HG02885 (cell line): ENCODE measurements around the gene MYO1D.

ENCODE experiments used
- ATAC-seq: cut with Tn5 transposase; IDR thresholded peaks from one replicate; pipeline ENCODE4 v1.9.1; 2021; ENCODE audit warnings: mild to moderate bottlenecking; ENCODE audit not compliant: unreplicated experiment, poor library complexity

The MYO1D gene

DNA sequence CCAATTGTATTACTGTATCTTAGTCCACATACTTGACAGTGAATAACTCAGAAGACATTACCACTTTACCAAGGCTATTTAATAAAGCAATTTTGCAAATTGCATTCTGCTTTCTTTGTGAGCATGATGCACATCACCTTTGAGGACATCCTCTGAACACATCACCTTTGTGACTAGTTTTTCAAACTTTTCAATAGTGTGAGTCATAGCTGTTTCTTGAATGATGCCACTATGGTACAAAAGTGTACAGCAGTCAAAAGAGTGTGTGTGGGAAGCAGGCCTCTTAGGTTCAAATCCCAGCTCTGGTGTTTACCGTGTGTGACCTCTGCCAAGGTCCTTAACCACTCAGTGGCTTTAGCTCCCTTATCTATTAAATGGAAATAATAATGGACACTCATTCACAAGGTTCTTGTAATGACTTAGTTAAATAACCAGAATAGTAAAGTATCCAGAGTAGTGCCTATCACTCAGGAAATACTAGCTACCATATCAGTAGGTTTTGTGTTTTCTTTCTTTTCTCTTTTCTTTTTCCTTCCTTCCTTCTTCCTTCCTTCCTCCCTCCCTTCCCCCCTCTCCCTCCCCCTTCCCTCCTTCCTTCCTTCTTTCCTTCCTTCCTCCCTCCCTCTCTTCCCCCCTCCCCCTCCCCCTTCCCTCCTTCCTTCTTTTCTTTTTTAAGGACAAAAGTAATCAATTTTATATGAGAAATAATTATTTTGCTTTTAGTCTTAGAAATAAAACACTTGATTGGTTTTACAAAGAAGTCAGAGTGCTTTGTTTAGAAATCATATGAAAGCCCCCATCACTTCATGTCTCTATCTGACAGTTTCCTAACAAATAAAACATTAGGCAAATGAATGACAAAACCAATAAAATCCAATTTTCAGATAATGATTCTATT is 178.9 kb downstream of the MYO1D start:
- no peak for ATAC-seq

DNA sequence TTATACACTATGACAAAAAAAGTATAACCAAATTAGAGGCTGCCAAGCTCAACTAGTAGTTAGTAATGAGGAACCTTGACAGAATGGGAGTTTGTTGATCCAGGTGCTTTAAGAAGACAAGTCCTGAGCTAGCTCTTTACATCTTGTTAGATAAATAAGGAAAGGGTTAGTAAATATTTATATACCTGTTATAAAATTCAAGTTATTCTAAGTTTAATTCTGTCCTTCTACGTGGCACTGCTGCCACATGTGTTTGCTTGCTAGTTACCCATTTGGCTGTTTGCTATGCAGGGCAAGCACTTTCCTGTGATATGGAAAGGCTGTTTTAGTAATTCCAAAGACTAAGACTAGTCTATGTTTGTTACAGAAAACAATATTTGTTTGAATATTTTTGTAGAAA is 180.5 kb downstream of the MYO1D start:
- no peak for ATAC-seq

DNA sequence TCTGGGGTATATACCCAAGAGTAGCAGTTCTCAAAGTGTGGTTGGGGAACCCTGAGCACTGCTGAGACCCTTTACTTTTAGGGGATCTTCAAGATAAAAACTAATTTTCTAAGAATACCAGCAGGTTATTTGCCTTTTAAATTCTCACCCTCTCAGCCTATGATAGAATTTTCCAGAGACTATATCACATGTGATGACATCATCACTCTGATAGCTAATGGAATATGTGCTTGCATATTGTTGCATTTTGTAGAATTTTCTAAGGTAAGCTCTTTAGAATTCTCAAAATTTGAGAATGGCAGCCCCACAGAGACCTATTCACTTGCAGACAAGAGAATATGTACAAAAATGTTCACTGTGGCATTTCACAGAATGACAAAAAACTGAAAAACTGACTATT is 181.1 kb downstream of the MYO1D start:
- ATAC-seq, result no peak

DNA sequence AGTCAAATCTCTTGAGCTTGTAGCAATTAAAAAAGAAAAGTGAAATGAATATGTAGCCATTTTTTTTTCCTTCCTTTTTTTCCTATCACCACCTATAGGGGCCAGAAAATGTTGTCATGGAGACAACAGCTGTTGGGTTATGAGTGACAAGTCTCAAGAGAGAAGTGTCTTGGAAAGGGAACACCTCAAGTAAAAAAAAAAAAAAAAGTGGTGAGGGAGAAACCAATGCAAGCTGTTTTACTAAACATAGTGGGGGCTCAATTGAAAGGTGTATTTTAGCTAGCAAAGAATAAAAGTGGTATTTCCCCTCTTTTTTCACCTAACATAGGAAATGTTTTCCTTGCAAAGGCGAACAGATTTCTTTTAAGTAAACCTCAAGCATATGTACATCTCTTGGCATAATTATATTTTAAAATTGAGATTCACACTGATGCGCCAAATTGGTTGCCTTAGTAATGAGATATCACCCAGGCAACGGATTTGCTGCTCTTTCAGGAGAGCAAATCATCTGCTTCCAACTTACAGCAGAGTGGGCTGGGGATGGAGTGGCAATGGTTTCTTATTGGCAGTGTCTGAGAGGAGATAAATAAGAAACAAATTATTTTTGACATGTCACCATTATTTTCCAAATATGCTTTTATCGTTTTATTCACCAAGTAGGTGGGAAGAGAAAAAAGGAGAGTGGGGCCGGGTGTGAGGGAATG is 183.6 kb downstream of the MYO1D start:
- no peak for ATAC-seq

DNA sequence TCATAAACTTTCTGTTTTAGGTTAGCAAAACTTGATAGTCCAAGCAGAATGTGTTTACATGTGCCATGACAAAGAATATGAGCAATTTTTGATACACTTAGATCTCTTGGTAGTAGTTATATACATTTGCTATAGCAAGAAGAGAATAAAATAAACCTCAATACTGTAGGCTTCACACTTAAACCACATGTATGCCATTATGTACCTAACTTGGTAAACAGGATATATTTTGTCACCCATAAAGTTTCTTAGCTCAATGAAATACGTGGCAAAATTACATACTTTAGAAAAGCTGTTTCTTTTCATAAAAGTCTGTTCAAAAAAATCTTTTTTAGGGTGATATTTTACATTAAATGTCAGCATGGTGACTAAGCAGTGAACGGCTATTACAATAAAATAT is 184.7 kb downstream of the MYO1D start:
- no peak for ATAC-seq

DNA sequence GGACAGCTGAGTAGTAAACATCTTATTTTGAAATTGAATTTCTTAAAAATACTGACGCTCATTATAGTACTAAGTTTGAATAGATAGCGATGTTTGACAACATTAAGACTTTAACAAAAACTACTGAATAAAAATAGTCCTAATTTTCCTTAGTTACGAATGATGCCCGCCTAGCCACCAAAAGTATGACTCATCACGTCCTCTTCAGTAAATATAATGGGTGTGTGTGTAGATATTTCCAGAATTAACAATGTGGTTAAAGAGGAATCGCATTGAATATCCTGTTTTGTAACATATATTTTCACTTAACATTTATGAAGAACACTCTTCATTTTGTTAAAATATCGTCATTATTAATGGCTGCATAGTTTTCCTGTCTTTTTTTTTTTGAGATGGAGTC is 187.6 kb downstream of the MYO1D start:
- no peak for ATAC-seq

DNA sequence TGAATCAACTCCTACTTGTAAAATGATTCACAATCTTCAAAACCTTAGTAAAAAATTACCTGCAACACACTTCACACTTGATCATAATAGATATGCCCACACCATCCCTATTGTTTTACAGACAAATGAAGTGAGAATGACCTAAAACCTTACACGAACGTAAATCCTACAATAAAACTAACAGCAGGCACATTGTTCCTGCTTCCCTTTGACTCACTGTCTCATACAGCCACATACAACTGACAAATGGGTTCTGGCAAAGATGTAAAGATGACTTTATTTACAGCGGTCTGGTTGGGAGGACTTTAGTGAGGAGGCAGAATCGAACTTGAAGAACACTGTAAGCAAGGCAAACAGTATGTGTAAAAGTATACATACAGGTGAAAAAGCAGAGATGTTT is 188.7 kb downstream of the MYO1D start:
- no peak for ATAC-seq

DNA sequence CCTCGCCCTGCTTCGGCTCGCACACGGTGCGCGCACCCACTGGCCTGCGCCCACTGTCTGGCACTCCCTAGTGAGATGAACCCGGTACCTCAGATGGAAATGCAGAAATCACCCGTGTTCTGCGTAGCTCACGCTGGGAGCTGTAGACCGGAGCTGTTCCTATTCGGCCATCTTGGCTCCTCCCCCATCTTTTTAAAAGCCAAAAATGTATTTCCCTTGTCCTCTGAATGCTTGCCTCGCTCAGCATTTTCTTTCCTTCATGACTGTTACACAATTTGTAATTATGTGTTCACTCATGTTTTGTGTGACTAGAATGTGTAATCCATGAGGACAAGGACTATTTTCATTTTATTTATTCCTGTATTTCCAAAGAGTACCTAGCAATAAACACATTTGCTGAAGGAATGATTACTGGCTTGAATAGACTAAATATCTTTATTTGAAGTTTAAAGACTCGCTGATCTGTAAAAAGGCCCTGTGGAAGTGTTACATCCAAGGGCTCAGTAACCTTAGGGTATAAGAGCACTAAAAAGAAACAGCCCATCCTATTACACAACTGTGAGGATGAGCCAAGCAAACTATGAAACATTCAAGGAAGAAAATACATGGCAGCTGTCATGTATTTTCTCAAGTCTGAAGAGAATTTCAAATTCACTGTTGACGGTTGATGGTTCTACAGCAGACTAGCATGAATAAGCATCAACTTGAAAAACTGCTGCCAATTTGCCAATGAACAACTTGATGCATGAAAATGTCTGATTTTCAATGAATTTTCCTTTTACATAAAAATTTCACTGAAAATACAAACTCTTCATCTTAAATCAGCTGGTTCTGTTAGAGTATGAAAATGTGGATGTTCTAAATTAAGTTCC is 192.6 kb downstream of the MYO1D start:
- ATAC-seq, result no peak

DNA sequence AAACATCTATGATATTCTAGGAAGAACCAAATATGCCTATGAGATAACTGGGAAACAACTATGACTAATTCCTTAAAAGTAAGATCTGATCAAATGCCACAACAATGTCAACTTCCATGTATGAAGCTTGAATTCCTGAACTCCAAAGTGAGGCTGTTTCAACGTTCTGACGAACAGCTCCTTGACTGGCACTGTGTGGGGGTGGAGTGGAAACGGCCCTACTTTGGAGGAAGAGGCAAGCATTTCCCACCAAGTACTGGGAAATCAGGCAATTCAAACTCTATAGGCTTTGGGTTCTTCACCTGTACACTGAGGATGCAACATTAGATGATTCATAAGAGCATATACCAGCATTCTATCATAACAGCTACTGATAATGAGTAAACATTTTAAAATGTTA is 203.0 kb downstream of the MYO1D start:
- ATAC-seq, result no peak

DNA sequence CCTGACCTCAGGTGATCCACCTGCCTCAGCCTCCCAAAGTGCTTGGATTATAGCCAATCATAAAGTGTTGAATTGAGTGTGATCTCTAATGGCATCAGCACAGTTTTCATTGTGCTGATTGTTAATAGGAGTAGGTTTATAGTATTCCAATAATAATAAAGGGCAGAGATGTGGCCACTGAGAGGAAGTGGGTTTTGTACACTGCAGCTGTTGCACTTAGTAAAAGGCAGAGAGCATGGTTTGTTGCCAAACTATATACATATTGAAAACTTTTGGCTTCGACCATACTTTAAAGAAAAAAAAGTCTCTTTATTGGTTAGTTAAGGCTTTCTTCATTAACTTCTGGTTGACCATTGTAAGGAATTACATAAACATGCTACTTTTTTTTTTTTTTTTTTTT is 204.2 kb downstream of the MYO1D start:
- no peak for ATAC-seq

DNA sequence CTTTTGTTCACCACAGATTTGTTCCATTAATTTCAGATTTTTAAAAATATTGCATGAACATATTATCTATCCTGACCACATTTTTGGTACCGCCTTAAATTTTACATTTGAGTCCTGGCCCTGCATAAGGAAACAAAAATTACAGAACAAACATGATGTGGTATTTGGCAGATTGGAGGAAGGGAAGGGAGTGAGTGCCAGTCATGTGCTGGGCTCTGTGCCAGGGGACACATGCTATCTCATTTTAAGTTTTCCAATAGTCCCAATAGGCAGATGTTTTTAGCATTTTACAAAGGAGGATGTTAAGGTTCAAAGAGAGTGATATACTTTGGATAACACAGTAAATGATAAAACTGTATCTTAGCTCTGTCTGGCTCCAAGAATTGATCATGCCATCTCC is 205.0 kb downstream of the MYO1D start:
- no peak for ATAC-seq

DNA sequence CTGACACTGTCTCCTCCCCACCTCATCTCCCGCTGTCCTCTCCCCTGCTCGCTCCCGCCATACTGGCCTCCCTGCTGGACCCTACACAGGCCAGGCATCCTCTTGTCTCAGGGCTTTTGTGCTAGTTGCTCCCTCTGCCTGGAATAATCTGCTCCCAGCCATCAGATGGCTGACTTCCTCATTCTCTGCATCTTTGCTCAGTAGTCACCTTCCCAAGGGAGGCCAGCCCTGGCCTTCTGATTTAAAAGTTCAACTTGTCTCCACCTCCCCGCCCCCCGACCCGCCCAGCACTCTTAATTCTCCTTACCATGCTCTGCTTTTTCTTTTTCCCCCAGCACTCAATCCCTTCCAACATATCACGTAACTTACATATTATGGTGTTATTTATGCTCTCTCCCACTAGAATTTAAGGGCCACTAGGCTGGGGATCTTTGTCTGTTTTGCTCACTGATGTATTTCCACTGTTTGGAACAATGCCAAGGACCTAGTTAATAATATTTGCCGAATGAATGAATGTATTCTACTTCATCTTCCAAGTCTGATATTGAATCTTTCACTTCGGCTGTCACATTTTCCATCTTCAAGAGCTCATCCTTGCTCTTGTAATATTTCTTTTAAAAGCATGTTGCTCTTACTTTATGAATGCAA is 211.9 kb downstream of the MYO1D start:
- no peak for ATAC-seq

DNA sequence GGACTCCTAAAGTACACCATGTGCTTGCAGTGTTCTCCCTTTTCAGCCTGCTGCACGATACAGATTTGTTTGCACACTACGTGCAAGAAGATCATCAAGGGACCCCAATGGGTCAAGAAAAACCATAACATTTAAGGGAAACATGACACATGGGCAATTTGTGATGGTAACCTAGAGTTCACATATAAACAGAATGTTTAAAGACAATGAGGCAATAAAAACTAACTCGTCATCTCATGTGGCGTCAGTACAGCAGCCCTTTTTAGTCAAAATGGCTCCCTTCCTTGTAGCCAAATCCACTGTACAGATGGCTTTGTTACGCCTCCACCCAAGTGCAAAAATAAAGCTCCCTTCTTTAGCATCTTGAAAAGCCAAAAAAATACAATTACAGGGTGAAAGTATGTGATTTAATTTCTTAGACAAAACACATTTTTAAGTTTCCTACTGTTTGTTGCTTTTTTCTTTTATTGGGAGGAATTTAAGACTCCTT is 216.4 kb downstream of the MYO1D start:
- ATAC-seq, result no peak

DNA sequence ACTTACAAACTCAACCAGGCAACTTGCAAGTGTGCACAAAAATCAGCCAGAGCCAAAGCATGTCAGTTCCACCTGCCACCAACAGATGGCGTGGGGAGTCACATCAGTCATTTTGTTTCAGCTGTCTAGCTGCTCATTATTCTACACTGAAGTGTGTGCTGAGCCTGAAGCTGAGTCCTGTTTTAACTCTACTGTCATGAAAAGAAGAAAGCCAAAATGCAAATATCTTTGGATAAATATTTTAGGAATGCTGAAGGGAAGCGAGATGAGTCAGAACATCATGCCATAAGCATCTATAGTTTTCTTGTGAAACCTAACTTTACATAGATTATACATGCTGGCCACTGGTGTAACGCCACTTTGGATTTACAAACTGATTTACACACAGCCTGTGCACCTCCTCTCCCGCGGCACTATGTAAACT is 217.5 kb downstream of the MYO1D start:
- no peak for ATAC-seq

DNA sequence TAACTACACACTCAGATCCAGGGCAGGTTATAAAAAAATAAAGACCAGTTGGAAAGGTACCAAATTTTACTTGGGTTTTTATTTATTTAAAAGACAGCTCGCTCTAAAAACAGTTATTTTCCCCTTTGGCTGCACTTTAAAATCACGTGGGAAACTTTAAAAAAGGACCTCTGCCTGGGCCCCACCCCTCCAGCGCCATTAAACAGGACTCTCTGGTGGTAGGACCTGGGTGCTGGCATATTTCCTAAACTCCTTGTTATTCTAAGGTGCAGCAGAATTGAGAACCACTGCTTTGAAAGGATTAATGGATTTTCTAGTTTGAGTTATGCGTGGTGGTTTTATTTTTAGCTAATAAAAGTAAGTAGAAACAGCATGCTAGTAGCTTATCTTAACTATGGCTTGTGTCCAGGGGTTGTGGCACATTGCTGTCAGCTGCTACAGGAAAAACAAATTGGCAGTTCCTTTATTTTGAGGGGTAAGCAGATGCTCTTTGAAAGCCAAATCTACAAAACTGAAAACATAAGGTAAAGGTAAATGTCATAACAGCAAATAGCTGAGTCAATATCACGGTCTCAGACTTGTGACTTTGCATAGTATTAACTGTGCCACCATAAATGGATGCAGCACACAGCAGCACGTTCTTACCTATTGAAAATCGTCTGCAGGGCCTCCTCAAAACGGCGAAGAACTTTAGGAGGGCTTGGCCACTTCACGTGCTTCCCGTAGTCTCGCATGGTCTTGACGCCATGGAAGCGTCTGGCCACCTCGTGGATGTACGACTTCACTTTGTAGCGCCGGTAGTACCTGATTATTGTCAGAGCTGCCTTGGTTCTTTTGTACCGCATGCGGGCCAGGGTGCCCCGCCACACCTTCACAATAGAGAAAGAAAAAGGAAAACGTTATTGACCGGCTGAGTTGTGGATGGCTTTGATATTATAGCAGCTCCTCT is 218.2 kb downstream of the MYO1D start:
- ATAC-seq, result no peak

DNA sequence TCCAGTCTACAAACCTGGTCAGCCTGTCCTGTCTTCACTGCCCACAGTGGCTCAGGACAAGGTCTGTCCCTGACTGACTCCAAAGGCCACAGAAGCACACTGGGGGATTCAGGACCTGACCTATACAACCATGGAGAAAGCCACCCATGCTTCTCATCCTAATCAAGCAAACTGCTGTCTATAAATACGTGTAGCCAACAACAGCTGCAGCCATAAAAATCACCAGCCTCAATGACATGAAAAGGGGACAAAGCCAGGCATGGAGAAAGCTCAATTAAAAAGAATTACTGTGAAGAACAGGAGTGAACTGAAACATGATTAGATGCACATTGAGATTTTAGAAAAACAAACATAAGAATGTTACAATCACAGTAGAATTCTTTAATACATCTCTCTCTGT is 220.0 kb downstream of the MYO1D start:
- no peak for ATAC-seq

DNA sequence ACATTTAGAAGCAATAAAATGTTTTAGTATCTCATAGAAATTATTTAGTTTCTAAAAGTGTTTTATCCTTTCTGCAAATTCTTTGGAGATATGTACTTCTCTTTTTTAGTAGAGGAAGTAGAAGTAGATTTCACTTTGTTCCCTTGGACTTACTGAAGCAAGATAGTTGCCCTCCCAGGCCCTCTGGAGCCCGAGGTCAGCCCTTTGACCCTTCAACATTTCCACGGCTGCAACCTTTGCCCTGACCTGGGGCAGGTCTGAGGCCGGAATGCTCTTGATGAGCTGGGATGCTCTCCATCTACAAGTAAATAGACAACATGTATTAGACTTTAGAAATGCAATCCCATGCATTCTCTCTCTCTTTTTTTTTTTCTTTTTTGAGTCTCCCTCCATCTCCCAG is 222.6 kb downstream of the MYO1D start:
- no peak for ATAC-seq

DNA sequence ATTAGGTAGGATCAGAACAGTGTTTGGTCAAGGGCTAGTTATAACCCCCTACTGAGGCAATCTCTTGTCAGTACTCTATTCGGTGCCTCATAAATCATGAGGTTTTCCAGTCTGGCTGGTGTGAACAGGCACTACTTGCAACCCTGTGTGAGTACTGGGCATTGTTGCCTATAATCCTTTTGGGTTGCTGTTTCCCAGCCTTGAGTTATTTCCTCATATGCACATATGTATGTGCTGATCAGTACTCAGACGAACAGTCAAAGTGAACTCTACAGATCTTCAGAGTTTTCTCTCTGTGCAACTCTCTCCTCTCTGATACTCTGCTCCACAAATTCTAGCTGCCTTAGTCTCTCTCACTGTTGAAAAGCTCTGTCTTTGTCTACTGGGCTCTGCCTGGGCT is 225.8 kb downstream of the MYO1D start:
- no peak for ATAC-seq

DNA sequence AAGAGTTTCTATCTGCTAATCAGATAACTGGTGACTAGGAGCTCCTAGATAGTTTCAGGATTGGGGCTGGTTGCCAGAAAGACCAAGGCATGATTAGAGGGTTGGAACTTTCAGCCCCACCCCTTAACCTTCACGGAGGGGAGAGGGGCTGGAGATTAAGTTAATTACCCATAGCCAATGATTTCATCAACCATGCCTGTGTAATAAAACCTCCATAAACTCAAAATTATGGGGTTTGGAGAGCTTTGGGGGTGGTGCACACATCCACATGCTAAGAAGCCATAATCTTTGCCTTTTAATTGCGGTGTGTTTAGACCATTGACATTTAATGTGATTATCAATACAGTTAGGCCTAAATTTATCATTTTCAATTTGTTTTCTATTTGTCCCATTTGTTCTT is 228.5 kb downstream of the MYO1D start:
- ATAC-seq, result no peak
